A549 treated with CORT108297 at 1 μM for 4 hours (cell line): ENCODE measurements around the gene FKBP14. TPM values are rescaled to one million over a fixed set of nuclear protein-coding genes. Genes with fewer than 3 reads are reported as not detected.

Source experiments
- total RNA-seq: library from RNA; stranded (reverse); fragments of 200-300 nt; extraction: Qiagen RNA extraction; gene quantifications from 5 replicates; pipeline ENCODE4 v1.2.3, GENCODE V29; 2022

FKBP14 gene
- 6.6 to 9.6 TPM (median 9.3 TPM) in 5 replicates for total RNA-seq

DNA sequence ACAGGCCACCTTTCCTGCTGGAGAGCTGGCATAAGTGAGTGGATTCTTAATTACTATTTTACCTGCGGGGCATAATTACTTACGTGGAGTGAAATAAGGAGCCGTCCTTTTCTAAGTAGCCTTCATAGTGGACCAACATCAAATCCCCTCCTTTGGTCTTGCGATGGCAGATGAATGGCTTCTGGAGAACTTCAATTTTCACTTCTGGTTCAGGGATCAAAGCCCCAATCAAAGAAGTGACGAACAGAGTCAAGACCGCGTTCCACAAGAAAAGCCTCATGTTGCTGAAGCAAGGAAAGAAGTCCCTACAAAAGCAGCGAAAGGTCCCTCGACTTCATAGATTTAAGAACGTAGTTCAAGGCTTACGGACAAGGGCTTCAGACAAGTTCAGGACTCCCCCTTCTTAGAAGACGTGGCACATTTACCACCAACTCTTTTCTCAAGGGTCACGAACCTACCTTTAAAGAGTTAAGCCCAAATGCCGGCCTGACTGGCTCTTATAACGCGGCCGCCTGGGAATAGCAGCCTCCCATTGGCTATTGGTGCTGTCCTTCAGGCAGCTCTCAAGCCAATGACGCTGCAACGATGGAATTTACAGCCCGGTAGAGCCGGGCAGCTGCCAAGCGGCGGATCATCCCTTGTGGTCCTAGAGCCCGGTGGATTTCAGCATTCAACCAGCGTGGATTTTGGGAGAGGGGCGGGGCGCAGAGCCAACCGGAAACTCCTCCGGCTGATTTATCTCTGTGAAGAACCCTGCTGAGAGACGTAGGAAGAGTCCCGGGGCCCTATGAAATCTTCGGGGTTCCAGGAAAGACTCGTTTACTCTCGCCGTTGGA is at the start of gene FKBP14:
TSS of gene FKBP14 (minus strand) at position 474 of the 836 bp plus-strand sequence. CDS start at position 280, 194 bp downstream.

GRCh38 chr7:30028216-30028748 is 1.8 kb upstream of the FKBP14 start, which contains the start of gene PLEKHA8:
Gene PLEKHA8, plus strand, starts transcription at chr7:30028412. Its CDS starts 351 bp downstream, at chr7:30028763.

GRCh38 chr7:29989257-29989995 is 37.1 kb downstream of the FKBP14 start, which contains the start of gene SCRN1:
Gene SCRN1, minus strand, starts transcription at chr7:29989801. Its CDS starts 20,734 bp downstream, at chr7:29969067.

Other genes with a start within 250 kb of the FKBP14 start
- 0.45 to 0.55 TPM (median 0.52 TPM) in 5 replicates for gene WIPF3, start 220.2 kb downstream of the FKBP14 start, total RNA-seq
- 50.4 to 66.4 TPM (median 61.2 TPM) in 5 replicates for gene SCRN1, start 36.9 kb downstream of the FKBP14 start, total RNA-seq
- 5.4 to 6.3 TPM (median 5.7 TPM) in 5 replicates for gene PLEKHA8, start 1.7 kb upstream of the FKBP14 start, total RNA-seq
- gene MTURN, start 108.3 kb upstream of the FKBP14 start, total RNA-seq: 4.1 to 5.6 TPM (median 5.3 TPM) in 5 replicates